Stimulated activated CD8-positive, alpha-beta memory T cell treated with anti-CD3 and anti-CD28 coated beads, Interleukin-7, amount 100 ng/mL, for 24 hours (primary cell): Measurements from ENCODE around the gene UBL5.

ENCODE experiments used
- DNase-seq: peaks from one replicate; pipeline ENCODE4 v3.0.0-alpha.2; 2020; ENCODE audit warnings: low read depth

UBL5 gene

DNA sequence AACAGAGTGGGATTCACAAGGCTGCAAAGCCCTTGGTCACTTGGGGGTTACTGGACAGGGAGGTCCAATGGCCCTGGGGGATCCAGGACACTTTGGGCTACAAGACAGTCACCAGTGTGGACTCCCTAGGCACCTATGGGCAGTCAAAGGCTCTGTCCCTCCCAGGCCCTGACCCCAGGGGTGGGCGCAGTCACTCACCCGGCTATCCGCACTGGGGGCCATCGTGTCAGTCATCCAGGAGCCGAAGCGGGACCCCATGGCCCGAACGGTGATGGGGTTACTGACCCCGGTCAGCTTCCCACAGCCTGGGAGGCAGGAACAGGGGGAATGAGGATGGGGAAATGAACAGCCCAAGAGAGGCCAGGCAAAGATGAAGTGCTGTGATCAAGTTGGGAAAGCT, 28.9 kb downstream of the UBL5 start:
- DNase-seq: no peak

DNA sequence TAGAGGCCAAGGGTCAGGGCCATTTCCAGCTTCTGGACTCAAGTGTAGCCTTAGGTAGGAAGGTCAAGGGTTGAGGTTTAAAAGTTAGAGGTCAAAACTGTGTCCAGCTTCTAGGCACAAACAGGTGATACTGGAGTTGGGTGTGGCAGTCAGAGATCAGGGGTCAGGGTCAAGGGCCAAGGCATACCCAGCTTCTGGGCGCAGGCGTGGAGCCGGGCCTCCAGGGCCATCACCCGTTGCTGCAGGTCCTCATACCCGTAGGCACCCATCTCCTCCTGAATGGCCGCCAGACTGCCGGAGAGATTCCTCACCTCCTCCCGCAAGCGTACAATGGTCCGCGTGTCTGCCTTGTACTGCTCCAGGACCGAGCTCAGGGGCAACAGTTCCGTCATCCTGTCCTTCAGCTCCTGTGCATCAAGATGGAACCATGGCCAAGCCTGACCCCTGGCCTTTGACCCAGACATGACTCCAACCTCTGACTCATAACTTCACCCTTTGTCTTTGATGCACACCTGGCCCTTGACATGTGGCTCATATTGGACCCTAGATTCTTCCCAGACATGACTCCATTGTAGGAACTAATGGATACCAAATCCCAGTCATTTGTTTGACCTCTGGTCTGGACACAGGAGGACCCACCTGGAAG, 29.5 kb downstream of the UBL5 start:
- DNase-seq: no peak

DNA sequence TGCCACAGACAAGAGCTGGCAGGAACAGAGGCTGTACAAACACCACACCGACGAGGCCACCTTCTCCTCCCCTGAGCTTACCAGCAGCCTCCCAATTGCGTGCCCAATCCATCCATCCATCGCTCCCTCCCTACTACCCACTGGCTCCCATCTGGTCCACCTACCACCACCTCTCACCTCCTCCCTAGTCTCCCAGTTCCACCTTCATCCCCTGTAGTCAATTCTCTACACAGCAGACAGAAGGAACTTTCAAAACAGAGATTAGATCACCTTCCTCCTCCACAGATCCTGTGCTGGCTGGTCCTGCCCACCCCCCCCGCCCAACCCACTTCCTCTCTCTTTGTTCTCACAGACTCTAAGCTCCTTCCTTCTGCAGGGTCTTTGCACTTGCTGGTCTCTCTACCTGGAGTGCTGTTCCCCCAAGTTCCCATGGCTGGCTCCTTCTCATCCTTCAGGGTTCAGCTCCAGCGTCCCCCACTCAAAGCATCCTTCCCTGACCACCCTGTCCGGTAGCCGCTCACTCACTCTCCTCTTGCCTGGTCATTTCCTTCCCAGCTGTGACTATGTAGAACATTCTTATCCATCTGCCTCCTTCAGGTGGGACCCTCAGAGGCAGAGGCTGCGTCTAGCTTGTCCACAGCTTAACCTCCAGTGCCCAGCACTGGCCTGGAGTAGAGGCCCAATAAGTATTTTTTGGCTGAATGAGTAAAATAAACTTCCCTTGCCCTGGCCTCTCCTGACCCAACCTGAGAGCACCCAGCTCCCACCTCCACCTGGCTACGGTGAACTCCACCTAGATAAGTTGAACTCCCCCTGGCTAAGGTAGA, 30.4 kb downstream of the UBL5 start:
- DNase-seq: no peak

DNA sequence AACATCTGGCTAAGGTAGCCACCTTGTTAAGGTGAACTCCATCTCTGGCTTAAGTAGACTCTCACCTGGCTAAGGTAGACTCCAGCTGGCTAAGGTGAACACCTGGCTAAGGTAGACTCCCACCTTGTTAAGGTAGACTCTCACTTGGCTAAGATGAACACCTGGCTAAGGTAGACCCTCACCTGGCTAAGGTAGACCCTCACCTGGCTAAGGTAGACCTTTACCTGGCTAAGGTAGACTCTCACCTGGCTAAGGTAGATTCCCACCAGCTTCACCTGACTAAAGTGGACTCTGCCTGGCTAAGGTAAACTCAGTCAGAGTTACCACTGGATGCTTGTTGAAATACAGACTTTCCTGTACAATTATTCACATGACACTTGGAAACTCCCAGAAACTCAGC, 31.0 kb downstream of the UBL5 start:
- DNase-seq: no peak

DNA sequence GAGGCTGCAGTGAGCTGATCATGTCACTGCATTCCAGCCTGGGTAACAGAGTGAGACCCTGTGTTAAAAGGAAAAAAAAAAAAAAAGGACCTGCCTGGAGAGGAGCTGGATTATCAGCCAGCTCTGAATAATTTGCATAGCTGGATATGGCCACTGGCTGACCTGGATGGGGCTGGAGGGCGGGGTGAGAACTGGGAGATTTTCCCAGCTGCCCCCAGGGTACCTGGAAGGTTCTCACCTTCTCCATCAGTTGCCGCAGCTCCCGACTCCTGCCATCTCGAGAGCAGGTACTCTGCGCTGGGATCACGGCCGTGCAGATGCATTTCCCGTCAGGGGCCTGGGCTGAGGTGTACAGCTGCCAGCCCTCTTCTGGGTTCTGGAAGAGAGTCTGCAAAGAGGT, 32.7 kb downstream of the UBL5 start:
- no peak for DNase-seq

DNA sequence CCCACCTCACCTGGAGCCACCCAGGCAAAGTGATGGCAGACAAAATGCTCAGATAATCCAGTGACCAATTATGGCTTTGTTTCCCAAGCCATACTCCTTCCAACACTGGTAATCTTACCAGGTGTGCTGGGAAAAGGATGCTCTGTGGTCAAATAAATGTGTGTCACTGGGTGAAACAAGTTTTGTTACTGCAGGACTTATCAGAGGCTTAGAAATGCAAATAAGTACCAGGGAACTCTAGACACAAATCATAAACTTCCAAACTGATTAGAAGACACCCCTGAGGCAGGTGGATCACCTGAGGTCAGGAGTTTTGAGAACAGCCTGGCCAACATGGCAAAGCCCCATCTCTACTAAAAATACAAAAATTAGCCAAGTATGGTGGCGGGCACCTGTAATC, 33.8 kb downstream of the UBL5 start:
- no peak for DNase-seq

DNA sequence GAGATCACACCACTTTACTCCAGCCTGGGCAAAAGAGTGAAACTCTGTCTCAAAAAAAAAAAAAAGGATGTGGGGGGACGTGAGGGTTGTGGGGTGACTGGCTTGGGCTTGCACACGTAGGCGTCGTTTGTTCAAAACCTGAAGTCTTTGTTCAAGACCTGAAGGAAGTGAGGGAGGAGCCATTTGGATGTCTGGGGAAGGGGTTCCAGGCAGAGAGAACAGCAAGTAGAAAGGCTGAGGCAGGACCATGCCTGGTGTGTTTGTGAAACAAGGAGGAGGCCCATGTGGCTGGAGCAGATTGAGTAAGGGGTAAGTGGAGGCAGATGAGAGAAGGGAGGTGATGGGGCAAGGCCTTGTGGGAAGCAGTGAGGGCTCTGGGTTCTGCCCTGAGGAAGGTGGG, 35.2 kb downstream of the UBL5 start:
- DNase-seq: no peak

DNA sequence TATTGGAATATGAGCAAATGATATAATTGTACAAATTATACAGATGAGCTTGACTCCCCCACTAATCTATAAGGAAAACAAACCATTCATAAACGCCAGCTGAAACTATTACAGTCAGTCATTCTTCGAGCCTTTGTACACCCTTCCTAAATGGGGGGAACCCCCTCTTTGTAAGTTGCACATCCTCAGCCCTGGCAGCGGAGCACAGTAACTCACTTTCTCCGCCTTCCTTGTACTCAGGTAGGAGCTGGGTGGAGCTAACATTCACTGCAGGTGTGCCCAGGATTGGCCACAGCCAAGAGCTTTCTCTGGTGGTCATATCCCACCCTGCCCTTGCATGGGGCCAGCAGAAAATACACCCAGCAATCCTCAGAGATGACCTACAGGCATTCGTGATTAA, 36.0 kb downstream of the UBL5 start:
- no peak for DNase-seq

DNA sequence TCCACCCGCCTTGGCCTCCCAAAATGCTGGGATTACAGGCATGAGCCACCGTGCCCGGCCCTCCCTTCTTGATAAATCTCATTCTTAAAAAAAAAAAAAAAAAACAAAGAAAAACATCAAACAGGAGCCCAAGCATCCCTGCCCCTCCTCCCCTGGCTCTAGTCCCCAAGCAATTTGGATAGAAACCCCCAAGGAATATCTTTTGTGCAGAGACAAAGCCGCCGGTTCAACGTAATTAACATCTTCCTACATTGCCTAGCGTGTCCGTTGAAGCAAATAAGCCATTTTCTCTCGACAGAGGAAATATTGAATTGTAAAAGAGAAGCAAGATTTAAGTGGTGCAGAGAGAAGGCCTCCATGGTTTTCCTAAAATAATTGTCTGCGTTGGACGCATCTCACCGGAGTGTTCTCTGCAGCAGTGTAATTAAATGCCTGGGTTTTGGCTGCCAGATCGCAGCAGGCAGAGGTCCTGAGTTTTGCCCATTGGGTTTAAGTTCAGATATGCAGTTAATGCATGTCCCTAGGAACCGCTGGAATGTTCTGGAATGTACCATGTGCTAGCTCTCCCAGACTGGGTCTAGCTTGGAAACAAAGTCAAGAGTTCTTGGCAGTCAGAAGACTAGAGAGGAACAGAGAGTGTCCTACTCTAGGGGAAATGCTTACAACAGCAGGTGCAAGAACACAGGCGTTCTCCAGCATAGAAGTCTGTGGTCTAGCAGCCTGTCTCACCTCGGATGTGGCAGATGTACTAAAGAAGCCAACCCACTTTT, 38.2 kb downstream of the UBL5 start:
- no peak for DNase-seq

DNA sequence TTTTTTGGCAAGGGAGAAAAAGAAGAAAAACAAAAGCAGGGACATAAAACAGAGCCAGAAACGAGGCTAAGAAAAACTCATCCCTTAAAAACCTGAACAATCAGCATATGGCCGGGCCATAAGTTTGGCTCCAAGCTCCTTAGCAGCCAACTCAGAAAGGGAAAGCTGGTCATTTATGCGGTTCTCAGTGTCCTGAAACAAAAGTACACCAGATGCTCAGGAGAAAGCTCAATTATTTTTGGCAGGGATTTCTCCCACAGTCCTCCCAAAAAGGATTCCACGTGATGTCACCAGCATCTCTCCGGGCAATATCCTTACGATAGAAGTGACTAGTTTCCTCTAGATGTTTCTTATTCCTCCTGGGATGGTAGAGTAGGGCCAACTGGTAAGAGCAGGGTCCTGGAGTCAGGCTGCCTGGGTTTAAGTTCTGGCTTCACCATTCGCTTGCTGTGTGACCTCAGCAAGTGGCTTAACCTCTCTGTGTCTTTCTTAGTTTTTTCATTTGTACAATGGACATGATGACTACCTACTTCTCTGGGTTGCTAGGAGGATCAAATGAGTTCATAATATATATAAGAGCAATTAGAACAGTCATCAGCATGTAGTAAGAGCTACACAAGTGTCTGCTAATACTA, 41.4 kb downstream of the UBL5 start:
- DNase-seq: no peak

DNA sequence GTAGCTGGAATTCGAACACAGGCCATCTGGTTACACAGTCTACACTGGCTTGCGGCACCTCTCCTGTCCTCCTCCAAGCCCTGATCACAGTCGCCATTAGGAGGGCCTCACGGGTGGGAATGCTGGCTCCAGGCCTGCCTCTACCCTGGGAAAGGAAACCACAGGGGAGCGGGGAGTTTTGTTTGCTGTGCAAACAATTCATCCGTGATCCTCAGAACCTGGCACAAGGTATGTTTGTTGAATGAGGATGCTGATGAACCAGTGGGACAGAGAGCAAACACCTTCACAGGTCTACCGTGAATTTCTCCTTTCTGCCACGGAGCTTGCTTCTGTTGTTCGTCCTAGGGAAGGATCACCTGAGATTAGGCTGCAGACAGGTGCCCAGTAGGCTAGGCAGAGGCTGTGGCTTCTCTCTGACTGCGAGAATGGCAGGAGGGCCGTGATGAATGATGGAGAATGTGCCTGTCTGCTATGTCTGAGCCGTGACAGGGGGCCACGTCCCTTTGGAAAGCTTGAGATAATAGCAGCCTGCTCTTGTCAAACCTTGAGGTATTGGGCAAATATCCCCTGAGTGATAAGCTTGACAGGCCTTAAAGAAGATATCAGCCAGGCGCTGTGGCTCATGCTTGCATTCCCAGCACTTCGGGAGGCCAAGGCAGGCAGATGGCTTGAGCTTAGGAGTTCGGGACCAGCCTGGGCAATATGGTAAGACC, 44.1 kb downstream of the UBL5 start:
- no peak for DNase-seq

DNA sequence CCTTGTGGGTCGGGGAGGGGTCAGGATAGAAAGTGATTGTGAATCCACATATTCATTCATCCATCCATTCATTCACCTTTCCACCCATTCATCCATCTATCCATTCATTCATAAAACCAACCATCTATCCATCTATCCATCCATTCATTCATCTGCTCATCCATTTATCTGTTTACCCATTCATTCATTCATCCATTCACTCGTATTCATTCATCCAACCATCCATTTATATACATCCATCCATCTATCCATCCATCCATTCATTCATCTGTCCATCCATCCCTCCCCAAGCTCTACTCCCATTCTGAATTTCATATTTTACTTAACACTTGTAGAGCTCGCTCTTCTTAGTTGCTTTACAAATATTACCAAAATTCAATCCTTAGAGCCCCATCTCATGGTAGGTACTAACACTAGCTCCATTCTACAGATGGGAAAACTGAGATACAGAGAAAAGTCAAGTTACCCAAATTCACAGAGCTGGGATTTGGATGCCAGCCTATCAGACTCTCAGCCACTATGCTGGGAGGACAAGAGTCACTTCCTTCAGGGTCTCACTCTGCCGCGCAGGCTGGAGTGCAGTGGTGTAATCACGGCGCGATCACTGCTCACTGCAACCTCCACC, 45.0 kb downstream of the UBL5 start:
- no peak for DNase-seq

DNA sequence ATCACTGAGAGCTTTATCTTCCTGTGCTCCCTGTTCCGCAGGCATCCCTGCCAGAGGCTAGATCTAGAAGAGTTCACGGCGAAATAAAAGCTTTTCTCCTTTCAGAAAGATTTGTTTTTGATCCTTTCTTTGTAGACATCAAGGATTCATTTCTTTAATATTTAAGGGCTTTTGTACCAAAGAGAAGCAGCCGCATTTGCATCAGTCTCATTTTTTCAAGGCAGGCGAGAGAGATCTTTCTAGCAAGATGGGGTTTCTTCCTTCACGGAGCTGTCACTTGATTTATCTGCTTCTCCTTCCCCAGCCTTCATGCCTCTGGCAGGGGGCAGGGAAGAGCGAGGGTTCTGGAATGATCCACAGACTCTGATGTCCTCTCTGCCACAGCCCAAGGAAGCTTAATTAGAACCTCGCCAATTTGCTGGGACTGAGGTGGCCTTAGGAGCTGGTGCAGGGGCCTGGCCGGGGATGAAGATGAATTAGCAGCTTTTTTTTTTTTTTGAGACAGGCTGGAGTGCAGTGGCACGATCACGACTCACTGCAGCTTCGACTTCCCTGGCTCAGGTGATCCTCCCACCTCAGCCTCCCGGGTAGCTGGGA, 47.4 kb downstream of the UBL5 start:
- DNase-seq: no peak

DNA sequence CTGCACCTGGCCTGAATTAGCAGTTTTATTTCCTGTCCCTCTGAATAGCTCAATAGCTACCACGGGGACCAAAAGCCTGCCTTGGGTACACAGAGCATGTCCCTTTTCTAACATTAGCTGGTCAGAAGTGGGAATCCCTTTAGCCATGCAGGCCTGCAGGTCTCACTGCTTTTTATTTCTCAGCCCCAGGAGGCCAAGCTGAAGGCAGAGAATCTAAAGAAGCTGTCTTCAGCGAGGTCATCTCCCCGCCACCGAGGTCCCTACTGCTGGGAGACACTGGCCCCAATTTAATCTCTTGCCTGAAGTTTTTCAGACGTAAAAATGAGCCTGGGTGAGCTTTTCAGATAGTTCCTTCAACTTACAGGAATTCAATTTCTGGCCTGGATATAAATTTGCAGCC, 48.1 kb downstream of the UBL5 start:
- DNase-seq: no peak

DNA sequence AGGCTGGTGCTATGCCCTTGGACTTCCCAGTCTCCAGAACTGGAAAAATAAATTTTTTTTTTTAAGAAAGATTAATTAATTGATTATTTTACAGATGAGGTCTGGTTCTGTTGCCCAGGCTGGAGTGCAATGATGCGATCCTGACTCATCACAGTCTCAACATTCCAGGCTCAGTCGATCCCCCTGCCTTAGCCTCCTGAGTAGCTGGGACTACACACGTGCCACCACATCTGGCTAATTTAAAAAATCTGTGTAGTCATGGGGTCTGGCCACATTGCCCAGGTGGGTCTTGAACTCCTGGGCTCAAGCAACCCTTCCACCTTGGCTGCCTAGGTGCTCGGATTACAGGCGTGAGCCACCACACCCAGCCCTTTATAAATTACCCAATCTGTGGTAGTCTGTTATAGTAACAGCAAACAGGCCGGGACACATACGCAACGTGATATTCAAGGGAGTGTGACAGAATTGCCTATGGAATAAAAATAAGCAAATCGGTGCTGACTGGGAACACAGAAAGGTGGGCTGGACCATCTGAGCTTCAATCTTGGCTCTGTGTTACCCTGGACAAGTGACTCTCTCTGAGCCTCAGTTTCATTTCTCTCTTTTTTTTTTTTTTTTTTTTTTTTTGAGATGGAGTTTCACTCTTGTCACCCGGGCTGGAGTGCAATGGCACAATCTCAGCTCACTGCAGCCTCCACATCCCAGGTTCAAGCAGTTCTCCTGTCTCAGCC, 50.2 kb downstream of the UBL5 start:
- DNase-seq: no peak

DNA sequence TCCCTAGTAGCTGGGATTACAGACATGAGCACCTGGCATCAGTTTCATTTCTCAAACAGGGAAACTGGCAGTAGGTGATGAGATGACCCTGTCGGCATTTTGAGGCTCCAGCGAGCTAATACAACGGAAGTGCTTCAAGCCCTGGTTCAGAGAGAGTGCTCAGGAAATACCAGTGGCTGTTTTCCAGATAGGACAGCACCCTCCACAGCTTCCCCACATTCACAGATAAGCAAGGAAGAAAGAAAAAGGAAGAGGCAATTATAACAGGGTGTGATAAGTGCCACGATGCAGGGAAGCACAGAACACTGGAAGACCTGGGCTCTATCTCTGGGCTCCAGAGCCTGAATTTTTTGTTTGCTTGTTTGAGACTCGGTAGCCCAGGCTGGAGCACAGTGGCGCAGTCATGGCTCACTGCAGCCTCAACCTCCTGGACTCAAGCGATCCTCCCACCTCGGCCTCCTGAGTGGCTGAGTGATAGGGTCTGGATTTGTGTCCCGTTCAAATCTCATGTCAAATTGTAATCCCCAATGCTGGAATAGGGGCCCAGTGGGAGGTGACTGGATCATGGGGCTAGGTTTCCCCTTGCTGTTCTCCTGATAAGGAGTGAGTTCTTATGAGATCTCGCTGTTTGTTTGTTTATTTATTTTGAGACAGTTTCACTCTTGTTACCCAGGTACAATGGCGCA, 50.9 kb downstream of the UBL5 start:
- no peak for DNase-seq
